Measurements from ENCODE around the gene URB1.

GRCh38 chr21:32351428-32351827 is 41.4 kb downstream of the URB1 start:
- TF ChIP-seq CTCF (conservative IDR thresholded peaks at IDR 0.05; ENCODE audit: low read depth in 2 of 2): no peak
- no peak for TF ChIP-seq ZNF114 (CRISPR knock-in tag; IDR thresholded peaks at IDR 0.05)
- TF ChIP-seq ZNF331 (CRISPR knock-in tag; IDR thresholded peaks at IDR 0.05; ENCODE audit: low read depth): no peak
- TF ChIP-seq EZH2 (IDR thresholded peaks at IDR 0.05; ENCODE audit: low read depth, unreplicated experiment): no peak
